ENCODE measurements around the gene FDXR. TPM values are rescaled to one million over a fixed set of nuclear protein-coding genes. Genes with fewer than 3 reads are reported as not detected.

The FDXR gene
- total and polyA plus RNA-seq, 12 donors: 2.4 to 6.3 (median 3.9) TPM

DNA sequence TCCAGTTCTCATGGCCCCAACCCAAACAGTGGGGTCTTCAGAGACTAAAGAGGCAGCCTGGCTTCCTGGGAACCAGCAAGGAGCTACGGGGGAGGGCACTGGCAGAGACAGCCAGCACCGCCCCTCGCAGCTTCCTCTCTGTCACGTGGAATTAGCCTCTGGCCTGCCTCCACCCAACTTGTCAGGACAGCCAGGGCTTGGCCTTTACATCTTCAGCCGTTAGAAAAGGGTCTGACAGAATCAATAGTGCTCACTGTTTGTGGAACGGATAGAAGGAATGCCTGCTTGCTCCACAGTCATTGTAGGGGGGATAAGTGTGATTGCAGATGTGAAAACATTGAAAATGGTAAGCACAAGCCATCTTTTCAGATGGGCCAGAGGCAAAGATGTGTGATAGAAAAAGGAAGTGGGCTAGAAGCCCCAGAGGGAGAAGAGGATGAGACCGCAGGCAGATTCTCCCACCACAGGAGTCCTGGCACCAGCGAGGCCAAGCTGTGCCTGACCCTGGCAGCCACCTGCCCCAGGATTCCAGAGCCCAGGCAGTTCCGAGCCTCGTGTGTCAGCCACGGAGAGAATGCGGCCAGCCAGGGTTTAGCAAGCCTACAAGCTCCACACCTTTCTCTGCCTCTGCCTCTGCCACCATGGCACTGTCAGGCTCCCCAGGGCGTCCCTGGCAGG is 31.7 kb downstream of the FDXR start:
- H3K4me1 ChIP-seq: peaks cover 14 to 30% (median 25%) of the 10 kb centered on the region in 9 donors
- peaks cover 0 to 20% (median 6%) of the 10 kb centered on the region in 7 donors for H3K27me3 ChIP-seq
- WGBS, 2 donors: 36% methylated on average over 13 of the region's 13 CpGs
- no peaks in the 10 kb centered on the region for H3K9me3 ChIP-seq
- H3K27ac ChIP-seq: peak overlapping the region in 8 of 10 donors; percentile 41 to 73 (median 66)
- H3K36me3 ChIP-seq: peaks cover 0 to 21% (median 0%) of the 10 kb centered on the region in 9 donors
- ATAC-seq (peak; percentile 34 to 90 (median 72)), DNase-seq (peak; percentile 69 to 78)
- TF ChIP-seq, protein P1, sequence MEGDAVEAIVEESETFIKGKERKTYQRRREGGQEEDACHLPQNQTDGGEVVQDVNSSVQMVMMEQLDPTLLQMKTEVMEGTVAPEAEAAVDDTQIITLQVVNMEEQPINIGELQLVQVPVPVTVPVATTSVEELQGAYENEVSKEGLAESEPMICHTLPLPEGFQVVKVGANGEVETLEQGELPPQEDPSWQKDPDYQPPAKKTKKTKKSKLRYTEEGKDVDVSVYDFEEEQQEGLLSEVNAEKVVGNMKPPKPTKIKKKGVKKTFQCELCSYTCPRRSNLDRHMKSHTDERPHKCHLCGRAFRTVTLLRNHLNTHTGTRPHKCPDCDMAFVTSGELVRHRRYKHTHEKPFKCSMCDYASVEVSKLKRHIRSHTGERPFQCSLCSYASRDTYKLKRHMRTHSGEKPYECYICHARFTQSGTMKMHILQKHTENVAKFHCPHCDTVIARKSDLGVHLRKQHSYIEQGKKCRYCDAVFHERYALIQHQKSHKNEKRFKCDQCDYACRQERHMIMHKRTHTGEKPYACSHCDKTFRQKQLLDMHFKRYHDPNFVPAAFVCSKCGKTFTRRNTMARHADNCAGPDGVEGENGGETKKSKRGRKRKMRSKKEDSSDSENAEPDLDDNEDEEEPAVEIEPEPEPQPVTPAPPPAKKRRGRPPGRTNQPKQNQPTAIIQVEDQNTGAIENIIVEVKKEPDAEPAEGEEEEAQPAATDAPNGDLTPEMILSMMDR (IDR thresholded peaks at IDR 0.05): no peak
- H3K4me3 ChIP-seq: no peak overlapping the region
- intact Hi-C loops (cut with DNase I): no loop called here

DNA sequence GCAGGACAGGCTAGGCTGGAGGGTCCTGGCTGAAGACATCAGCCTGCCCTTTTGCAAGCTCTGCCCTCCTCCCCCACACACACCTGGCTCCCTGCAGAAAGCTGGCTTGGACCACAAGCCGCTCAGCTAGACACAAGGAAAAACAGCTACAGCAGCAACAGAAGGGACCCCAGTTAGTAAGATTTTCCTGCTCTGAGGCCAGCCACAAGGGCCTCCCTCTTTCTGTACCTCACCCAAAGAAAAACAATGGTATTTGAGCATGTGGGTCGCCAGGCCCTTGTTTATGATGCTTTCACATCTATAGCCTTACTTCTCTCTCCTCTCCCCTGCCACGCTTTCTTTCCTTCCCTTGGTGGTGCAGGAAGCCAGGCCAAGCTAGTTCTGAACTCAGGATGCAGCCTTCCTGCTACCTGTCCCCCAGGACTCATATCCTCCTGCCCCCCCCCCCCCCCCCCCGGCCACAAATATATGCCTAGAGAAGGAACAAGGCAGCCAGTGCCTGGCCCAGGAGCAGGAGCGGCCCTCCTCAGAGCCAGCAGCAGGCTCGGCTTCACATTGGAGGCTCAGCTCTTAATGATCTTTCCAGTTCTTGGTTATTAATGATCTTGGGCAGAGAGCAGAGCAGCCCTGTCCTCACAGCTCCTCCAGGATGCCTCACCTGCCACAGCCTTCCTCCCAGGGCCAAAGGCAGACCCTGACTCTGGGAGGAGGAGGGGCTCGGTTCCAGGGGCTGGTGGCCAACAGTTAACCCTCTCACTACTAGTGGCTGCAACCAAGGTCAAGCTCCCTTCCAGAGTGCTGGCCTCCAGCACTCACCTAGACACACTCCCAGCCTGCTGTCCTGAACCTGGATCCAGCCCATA is 32.6 kb downstream of the FDXR start:
- peaks cover 0 to 27% (median 0%) of the 10 kb centered on the region in 9 donors for H3K36me3 ChIP-seq
- DNase-seq (no peak), ATAC-seq (peak in 1 of 8 donors; percentile 21)
- WGBS, 2 donors: 52 to 59% methylated on average over 6 of the region's 7 CpGs
- H3K4me1 ChIP-seq: peaks cover 14 to 30% (median 25%) of the 10 kb centered on the region in 9 donors
- intact Hi-C loops (cut with DNase I): no loop called here
- TF ChIP-seq, protein P1 (IDR thresholded peaks at IDR 0.05): no peak
- peaks cover 0 to 20% (median 6%) of the 10 kb centered on the region in 7 donors for H3K27me3 ChIP-seq
- no peak overlapping the region for H3K4me3 ChIP-seq
- H3K27ac ChIP-seq: peak overlapping the region in 7 of 10 donors; percentile 41 to 73 (median 67)
- no peaks in the 10 kb centered on the region for H3K9me3 ChIP-seq

DNA sequence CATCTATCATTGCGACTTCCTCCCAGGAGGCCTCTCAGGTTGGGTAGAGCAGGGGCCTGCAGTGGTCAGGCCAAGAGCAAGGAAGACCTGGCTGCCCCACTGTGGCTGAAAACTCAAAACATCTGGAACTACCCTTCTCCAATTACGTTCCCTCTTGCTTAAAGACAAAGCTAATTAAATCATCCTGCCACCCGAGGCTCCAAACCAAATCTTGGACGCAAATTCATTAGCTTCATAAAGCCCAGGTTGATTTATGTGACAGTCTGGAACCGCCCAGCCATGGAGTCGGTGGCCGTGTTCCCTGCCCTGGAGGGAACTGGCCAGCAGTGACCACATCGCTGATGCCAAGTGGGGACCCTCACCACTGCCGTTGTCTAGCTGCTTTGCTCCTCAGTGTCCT is 34.5 kb downstream of the FDXR start:
- no peak for ATAC-seq
- H3K9me3 ChIP-seq: no peaks in the 10 kb centered on the region
- H3K27ac ChIP-seq: no peak overlapping the region
- 90 to 92% methylated on average over 9 of the region's 9 CpGs for WGBS, 2 donors
- intact Hi-C loops (cut with DNase I): no loop called here
- peaks cover 0 to 7% (median 1%) of the 10 kb centered on the region in 7 donors for H3K27me3 ChIP-seq
- H3K4me3 ChIP-seq: no peak overlapping the region
- peaks cover 0 to 27% (median 0%) of the 10 kb centered on the region in 9 donors for H3K36me3 ChIP-seq
- TF ChIP-seq, protein P1 (IDR thresholded peaks at IDR 0.05): no peak
- peaks cover 14 to 30% (median 24%) of the 10 kb centered on the region in 9 donors for H3K4me1 ChIP-seq
- DNase-seq: no peak

DNA sequence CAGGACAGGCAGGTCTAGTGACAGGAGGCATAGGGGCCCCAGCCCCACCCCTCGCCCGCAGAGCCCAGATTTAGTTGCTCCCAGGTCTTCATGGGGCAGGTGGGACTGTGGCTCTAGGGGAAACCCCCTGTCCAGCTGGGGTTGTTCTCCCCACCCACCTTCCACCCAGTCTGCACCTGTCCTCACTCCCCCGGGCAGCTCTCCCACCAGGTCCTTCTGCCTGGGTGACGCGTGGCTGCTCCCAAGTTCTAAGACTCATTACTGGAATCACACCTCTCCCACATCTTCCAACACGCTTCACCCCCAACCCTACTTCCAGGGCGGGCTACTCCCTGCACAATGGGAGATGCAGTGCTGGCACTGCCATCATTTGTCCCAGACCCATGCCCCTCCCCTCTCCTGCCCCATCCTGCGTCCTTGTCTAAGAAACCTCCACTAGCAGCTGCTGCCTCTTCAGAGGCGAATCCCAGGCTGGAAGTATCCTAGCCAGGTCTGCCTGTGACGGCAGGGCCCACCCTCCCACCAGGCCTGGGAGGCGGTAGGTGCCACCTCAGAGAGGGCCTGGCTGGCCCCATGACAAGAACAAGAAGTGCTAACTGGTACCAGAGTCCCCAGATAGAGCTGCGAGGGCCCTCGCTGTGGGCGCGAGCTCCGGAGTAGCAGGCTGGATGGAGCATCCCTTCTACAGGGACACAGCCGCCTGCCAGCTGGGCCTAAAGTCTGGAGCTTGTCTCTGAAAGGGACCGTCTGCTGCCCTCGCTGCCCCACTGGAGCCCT is 35.9 kb downstream of the FDXR start:
- Histone ChIP-seq H3K9me3 (no peaks in the 10 kb centered on the region), H3K27me3 (no peaks in the 10 kb centered on the region)

More for the DNA sequence above, 35.9 kb downstream of the FDXR start:
- ATAC-seq (no peak), DNase-seq (no peak)
- intact Hi-C loops (cut with DNase I): no loop called here
- no peak overlapping the region for H3K4me3 ChIP-seq
- 96 to 97% methylated on average over 19 of the region's 19 CpGs for WGBS, 2 donors
- TF ChIP-seq, protein P1 (IDR thresholded peaks at IDR 0.05): no peak
- H3K27ac ChIP-seq: no peak overlapping the region
- peaks cover 10 to 22% (median 16%) of the 10 kb centered on the region in 9 donors for H3K4me1 ChIP-seq
- peaks cover 0 to 27% (median 0%) of the 10 kb centered on the region in 9 donors for H3K36me3 ChIP-seq
